Ishikawa (cell line): Measurements from ENCODE around the gene CNTN4.

Experiments
- EP300 ChIP-seq: IDR thresholded peaks from 2 replicates; pipeline ENCODE4 v1.6.1; 2012; ENCODE audit warnings: borderline replicate concordance
- NFIC ChIP-seq: IDR thresholded peaks from 2 replicates; pipeline ENCODE4 v1.6.1; 2012
- REST ChIP-seq: IDR thresholded peaks from 2 replicates; pipeline ENCODE4 v1.6.1; 2012; ENCODE audit warnings: low read depth, mild to moderate bottlenecking
- TCF12 ChIP-seq: IDR thresholded peaks from 2 replicates; pipeline ENCODE4 v1.6.1; 2012; ENCODE audit warnings: low read depth
- TEAD4 ChIP-seq: IDR thresholded peaks from 2 replicates; pipeline ENCODE4 v1.6.1; 2012

- TF ChIP-seq TCF12 = no peak
- TF ChIP-seq REST = no peak
- TF ChIP-seq NFIC = no peak
- no peak for TF ChIP-seq TEAD4
- no peak for TF ChIP-seq EP300
Measured at GRCh38 chr3:2392981-2393380, 294.3 kb downstream of the CNTN4 start.
